ENCODE measurements around the gene TKFC.

The TKFC gene

DNA sequence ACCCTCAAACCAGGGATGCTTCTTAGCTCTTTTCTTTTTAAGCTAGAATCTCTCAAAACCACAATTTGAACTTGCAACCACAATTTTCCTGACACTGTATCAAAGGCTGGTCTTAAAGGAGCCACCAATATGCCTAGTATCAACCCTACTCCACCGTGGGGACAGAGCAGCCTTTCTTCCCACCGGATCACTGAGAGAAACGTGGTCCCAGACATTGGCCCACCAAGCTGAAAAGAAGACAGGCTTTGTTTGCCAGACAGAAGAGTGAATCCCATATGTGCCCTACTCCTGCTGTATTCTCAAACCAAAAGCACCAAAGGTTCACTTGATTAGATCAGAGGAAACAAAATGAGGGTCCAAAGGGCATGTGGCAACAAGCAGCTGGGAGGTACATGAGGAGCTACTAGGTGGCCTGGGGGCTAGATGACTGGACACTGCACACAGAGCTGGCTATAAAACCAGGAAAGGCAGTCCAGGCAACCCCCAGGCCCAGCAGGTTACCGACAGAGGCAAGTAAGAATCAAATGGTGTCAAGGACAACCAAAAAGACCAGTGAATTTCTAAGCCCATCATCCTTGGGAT is 34.3 kb upstream of the TKFC start:
- POLR2A ChIA-PET: interaction anchor here (0.7 kb wide), 2 partner anchors 14 to 101 kb away, joined by 3 read pairs; no protein-coding TSS in a partner anchor
- CTCF ChIA-PET: interaction anchor here (1.1 to 2.4 kb wide), 7 partner anchors 9 to 87 kb away, joined by 3 to 8 read pairs (median 5); no protein-coding TSS in a partner anchor
- TF ChIP-seq, protein P1, sequence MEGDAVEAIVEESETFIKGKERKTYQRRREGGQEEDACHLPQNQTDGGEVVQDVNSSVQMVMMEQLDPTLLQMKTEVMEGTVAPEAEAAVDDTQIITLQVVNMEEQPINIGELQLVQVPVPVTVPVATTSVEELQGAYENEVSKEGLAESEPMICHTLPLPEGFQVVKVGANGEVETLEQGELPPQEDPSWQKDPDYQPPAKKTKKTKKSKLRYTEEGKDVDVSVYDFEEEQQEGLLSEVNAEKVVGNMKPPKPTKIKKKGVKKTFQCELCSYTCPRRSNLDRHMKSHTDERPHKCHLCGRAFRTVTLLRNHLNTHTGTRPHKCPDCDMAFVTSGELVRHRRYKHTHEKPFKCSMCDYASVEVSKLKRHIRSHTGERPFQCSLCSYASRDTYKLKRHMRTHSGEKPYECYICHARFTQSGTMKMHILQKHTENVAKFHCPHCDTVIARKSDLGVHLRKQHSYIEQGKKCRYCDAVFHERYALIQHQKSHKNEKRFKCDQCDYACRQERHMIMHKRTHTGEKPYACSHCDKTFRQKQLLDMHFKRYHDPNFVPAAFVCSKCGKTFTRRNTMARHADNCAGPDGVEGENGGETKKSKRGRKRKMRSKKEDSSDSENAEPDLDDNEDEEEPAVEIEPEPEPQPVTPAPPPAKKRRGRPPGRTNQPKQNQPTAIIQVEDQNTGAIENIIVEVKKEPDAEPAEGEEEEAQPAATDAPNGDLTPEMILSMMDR (IDR thresholded peaks at IDR 0.05; ENCODE audit: control extremely low read depth, extremely low read depth, low read depth, missing control alignments): no peak
- no peak for DNase-seq (ENCODE audit: extremely low spot score)

DNA sequence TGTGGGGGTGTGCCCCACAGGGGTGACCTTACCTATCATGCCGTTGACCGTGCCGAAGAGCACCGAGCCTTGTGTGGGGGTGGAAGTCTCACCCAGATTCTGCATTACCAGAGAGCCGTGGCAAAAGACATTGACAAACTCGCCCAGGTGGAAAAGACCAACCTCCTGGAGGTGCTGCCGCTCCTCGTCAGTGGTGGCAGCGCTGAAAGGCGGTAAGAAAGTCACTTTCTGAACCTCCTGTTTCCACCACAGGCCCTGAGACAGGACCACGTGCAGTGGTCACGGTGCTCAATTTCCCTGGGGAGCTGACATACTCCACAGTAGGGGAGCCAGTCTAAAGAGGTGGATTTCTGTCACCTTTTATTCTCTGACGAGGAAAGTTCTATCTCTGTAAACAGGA is 30.5 kb upstream of the TKFC start:
- ChIA-PET POLR2A (no interaction called here), CTCF (interaction anchor here (1.0 to 2.2 kb wide), 5 partner anchors 10 to 48 kb away, joined by 3 to 5 read pairs (median 4); no protein-coding TSS in a partner anchor)
- DNase-seq (ENCODE audit: extremely low spot score): no peak
- TF ChIP-seq, protein P1 (IDR thresholded peaks at IDR 0.05; ENCODE audit: control extremely low read depth, extremely low read depth, low read depth, missing control alignments): no peak

DNA sequence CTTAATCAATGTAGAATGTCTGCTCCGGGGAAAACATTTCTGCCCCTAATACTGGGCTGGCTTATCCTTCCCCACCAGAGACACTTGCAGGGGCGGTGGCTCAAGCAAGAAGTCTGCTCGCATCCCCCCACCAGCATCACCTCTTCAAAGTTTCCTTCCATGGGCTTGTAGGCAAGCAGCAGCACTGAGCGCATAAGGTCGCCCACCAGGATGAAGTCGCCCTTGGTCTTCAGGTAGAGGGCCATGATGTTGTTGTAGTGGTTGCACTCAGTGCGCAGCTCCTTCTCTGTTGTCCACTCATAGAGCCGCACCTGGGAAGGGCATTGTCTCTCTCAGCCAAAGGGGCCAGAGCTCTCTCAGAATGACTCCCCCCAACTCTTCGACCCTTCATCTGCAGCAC is 29.3 kb upstream of the TKFC start:
- DNase-seq (ENCODE audit: extremely low spot score): no peak
- CTCF ChIA-PET: interaction anchor here (1.0 to 1.4 kb wide), 3 partner anchors 9 to 81 kb away, joined by 4 to 6 read pairs (median 4); no protein-coding TSS in a partner anchor
- TF ChIP-seq, protein P1 (IDR thresholded peaks at IDR 0.05; ENCODE audit: control extremely low read depth, extremely low read depth, low read depth, missing control alignments): no peak
- POLR2A ChIA-PET: no interaction called here

DNA sequence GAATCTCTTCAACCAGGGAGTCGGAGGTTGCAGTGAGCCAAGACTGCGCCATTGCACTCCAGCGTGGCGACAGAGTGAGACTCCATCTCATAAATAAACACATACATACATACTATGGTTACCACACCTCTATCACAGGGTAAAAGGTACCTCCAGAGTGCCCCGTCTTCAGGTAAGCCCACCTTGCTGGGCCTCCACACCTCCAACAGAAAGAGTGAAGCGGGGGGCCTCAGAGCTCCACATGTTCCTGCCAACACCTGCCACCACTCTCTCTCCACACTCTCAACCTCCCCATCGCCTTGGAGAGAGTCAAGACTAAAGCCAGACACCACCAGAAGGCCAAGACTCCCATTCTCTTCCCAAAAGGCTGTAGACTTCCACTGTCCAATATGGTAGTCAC is 27.6 kb upstream of the TKFC start:
- TF ChIP-seq, protein P1 (IDR thresholded peaks at IDR 0.05; ENCODE audit: control extremely low read depth, extremely low read depth, low read depth, missing control alignments): no peak
- POLR2A ChIA-PET: no interaction called here
- CTCF ChIA-PET: no interaction called here
- DNase-seq (ENCODE audit: extremely low spot score): no peak

DNA sequence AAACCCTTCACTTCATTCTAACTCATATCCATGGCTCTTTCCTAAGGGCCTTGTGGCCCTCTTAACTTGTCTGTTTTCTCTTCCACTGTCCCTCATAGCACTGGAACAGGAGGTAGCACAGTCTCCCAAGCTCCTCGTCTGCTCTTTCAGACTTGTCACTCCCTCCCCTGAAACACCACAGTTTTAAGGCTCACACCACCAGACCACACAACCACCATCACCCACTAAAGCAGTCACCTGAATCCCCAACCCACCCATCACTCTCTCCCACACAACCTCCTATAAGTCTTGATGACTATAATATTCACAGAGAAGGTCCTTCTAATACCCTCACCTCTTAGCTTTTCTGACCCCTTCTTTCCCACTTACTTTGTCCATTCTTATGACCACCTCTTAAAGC is 26.8 kb upstream of the TKFC start:
- no peak for DNase-seq (ENCODE audit: extremely low spot score)
- ChIA-PET CTCF (interaction anchor here (2.5 kb wide), 1 partner anchor 16 kb away, joined by 10 read pairs; no protein-coding TSS in a partner anchor), POLR2A (interaction anchor here (0.6 kb wide), 1 partner anchor 145 kb away, joined by 5 read pairs; no protein-coding TSS in a partner anchor)
- TF ChIP-seq, protein P1 (IDR thresholded peaks at IDR 0.05; ENCODE audit: control extremely low read depth, extremely low read depth, low read depth, missing control alignments): no peak

DNA sequence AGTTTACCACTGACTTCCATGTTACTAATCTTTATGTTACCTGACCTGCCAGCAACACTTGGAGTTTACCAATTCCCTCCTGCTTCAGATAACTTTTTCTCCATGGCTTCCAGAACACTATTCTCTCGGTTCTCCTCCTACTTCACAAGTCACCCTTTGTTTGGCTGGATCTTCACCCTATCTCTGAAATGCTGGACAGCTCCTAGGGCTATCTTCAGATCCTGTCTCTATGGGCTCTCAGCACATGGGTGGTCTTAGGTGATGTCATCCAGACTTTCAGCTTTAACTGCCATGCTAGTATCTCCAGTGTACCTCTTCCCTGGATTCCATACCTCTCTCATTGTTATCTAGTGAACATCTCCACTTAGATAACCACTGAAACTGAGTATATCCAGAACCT is 25.7 kb upstream of the TKFC start:
- no peak for DNase-seq (ENCODE audit: extremely low spot score)
- TF ChIP-seq, protein P1 (IDR thresholded peaks at IDR 0.05; ENCODE audit: control extremely low read depth, extremely low read depth, low read depth, missing control alignments): no peak
- ChIA-PET POLR2A (no interaction called here), CTCF (interaction anchor here (1.0 to 2.5 kb wide), 4 partner anchors 9 to 78 kb away, joined by 3 to 10 read pairs (median 4); no protein-coding TSS in a partner anchor)

Data from GM10248 (cell line).